ENCODE data around the gene CEBPG.

DNA sequence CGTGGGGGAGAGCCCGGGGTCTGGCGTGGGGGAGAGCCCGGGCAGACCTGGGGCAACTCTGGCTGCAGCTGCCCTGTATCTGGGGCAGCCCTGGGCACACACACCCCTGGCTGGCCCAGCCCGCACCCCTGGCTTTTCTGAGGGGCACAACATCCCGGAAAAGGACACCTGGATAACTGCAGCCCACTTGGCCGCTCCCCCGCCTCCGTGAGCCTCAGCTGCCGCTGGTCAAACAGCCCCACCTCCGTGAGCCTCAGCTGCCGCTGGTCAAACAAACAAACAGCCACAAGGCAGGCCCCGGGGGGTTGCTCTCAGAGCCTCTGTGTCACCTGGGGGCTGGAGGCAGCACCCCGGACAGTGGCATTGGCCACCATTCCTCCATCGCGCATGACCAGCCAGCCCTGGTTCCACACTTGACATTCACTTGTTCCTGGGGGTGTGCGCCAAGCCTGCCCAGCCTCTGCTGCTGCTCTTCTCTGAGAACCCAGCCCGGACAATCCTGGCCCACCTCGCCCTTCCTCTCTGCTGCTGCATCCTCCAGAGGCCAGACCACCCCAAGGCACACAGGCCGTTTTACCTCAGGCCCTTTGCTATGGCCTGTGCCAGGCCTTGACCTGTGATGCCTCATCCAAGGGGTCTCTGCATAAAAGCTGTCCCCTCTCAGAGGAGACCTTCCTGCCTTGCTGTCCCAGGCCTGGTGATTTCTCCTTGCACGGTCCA lies 19.9 kb downstream of the CEBPG start:
- TF ChIP-seq POLR2AphosphoS5 (IDR thresholded peaks at IDR 0.05; ENCODE audit: low read depth) (no peak), SPI1 (IDR thresholded peaks at IDR 0.05; ENCODE audit: borderline replicate concordance, low read depth) (no peak), GABPA (IDR thresholded peaks at IDR 0.05; ENCODE audit: low read depth) (no peak)
- TF ChIP-seq, protein P1, sequence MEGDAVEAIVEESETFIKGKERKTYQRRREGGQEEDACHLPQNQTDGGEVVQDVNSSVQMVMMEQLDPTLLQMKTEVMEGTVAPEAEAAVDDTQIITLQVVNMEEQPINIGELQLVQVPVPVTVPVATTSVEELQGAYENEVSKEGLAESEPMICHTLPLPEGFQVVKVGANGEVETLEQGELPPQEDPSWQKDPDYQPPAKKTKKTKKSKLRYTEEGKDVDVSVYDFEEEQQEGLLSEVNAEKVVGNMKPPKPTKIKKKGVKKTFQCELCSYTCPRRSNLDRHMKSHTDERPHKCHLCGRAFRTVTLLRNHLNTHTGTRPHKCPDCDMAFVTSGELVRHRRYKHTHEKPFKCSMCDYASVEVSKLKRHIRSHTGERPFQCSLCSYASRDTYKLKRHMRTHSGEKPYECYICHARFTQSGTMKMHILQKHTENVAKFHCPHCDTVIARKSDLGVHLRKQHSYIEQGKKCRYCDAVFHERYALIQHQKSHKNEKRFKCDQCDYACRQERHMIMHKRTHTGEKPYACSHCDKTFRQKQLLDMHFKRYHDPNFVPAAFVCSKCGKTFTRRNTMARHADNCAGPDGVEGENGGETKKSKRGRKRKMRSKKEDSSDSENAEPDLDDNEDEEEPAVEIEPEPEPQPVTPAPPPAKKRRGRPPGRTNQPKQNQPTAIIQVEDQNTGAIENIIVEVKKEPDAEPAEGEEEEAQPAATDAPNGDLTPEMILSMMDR (IDR thresholded peaks at IDR 0.05; ENCODE audit: insufficient read depth, low read length), result no peak
- TF ChIP-seq, protein P2, sequence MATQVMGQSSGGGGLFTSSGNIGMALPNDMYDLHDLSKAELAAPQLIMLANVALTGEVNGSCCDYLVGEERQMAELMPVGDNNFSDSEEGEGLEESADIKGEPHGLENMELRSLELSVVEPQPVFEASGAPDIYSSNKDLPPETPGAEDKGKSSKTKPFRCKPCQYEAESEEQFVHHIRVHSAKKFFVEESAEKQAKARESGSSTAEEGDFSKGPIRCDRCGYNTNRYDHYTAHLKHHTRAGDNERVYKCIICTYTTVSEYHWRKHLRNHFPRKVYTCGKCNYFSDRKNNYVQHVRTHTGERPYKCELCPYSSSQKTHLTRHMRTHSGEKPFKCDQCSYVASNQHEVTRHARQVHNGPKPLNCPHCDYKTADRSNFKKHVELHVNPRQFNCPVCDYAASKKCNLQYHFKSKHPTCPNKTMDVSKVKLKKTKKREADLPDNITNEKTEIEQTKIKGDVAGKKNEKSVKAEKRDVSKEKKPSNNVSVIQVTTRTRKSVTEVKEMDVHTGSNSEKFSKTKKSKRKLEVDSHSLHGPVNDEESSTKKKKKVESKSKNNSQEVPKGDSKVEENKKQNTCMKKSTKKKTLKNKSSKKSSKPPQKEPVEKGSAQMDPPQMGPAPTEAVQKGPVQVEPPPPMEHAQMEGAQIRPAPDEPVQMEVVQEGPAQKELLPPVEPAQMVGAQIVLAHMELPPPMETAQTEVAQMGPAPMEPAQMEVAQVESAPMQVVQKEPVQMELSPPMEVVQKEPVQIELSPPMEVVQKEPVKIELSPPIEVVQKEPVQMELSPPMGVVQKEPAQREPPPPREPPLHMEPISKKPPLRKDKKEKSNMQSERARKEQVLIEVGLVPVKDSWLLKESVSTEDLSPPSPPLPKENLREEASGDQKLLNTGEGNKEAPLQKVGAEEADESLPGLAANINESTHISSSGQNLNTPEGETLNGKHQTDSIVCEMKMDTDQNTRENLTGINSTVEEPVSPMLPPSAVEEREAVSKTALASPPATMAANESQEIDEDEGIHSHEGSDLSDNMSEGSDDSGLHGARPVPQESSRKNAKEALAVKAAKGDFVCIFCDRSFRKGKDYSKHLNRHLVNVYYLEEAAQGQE (IDR thresholded peaks at IDR 0.05; ENCODE audit: insufficient replicate concordance, low read depth), result peak; percentile 82
